ENCODE data around the gene PCDHGA8.
"Not testable (repeated sequence)": the region's sequence is repeated elsewhere in the genome, so short reads cannot be mapped to it uniquely, and the experiment has no call there.

Gene PCDHGA8

DNA sequence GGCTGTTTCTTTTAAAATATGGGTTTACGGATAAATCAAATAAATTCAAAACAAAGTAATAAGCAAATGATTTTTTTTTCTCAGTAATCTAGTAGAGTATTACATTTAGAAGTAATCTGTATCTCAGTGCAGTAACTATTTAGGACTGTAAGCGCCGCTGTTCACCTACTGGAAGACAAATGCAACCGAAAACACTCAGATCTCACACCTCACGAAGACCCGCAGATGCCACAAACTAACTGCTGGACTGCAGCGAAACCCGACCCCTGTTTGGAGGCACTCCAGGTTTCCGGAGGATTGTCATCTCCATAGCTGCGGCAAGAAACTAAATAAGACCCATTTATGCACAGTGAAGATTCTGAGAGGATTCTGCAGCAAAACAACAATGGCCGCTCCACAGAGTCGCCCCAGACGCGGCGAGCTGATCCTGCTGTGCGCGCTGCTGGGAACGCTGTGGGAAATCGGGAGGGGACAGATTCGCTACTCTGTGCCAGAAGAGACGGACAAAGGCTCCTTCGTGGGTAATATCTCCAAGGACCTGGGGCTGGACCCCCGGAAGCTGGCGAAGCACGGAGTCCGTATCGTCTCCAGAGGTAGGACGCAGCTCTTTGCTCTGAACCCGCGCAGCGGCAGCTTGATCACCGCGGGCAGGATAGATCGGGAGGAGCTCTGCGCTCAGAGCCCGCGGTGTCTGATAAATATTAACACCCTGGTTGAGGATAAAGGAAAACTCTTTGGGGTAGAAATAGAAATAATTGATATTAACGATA is at the start of gene PCDHGA8:
TSS of gene PCDHGA8 (plus strand) at position 205 of the 770 bp plus-strand sequence. CDS start at position 386, 181 bp downstream.
- no peak for DNase-seq (ENCODE audit: low read depth)

GRCh38 chr5:141342773-141343172 is 49.7 kb upstream of the PCDHGA8 start:
- no peak for DNase-seq (ENCODE audit: low read depth)

GRCh38 chr5:141343242-141343952 is 49.0 kb upstream of the PCDHGA8 start, which contains the start of gene PCDHGA3:
TSS of gene PCDHGA3 (plus strand) at chr5:141343829. CDS start at chr5:141344034, 205 bp downstream.
- no peak for DNase-seq (ENCODE audit: low read depth)

DNA sequence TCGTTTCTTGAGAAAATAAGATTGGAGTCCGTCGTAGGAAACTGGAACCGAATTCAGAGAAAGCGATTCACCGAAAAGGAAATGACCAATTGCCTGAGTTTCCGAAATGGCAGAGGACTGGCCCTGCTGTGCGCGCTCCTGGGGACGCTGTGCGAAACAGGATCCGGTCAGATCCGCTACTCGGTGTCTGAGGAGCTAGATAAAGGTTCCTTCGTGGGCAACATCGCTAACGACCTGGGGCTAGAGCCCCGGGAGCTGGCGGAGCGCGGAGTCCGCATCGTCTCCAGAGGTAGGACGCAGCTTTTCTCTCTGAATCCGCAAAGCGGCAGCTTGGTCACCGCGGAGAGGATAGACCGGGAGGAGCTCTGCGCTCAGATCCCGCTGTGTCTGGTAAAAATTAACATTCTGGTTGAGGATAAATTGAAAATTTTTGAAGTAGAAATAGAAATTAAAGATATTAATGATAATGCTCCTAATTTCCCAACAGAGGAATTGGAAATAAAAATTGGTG is 48.4 kb upstream of the PCDHGA8 start:
- no peak for DNase-seq (ENCODE audit: low read depth)

GRCh38 chr5:141345327-141345726 is 47.1 kb upstream of the PCDHGA8 start:
- no peak for DNase-seq (ENCODE audit: low read depth)

DNA sequence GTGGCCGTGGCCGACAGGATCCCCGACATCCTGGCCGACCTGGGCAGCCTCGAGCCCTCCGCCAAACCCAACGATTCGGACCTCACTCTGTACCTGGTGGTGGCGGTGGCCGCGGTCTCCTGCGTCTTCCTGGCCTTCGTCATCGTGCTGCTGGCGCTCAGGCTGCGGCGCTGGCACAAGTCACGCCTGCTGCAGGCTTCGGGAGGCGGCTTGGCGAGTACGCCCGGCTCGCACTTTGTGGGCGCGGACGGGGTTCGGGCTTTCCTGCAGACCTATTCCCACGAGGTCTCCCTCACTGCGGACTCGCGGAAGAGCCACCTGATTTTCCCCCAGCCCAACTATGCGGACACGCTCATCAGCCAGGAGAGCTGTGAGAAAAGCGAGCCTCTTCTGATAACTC is 46.4 kb upstream of the PCDHGA8 start:
- DNase-seq (ENCODE audit: low read depth) = not testable (repeated sequence)

- no peak for DNase-seq (ENCODE audit: low read depth)
Measured at GRCh38 chr5:141349917-141350619, 42.4 kb upstream of the PCDHGA8 start, which contains the start of gene PCDHGB1. TSS of gene PCDHGB1 (plus strand) at chr5:141350099. CDS start at chr5:141350261, 162 bp downstream.

GRCh38 chr5:141351591-141351990 is 40.8 kb upstream of the PCDHGA8 start:
- DNase-seq (ENCODE audit: low read depth) = no peak

DNA sequence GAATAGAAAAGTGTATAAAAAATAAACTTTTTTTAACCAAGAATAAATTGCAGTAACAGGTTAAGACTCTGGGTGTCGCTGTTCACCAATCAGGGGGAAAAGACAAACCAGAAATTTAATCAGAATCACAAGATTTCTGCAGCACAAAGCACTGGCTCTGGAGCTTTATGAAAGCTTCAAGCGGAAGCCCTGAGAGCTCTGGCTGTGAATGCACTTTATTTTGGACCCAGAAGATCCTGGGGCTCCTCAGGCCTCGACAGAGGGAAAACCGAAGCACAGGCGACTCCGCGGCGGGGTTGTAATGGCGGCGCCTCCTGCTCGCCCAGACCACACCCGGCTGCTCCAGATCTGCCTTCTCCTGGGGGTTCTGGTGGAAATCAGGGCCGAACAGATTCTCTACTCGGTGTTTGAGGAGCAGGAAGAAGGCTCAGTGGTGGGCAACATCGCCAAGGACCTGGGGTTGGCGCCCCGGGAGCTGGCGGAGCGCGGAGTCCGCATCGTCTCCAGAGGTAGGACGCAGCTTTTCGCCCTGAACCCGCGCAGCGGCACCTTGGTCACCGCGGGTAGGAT is 37.4 kb upstream of the PCDHGA8 start, which contains the start of gene PCDHGA4:
TSS of gene PCDHGA4 (plus strand) at position 122 of the 570 bp plus-strand sequence. CDS start at position 209, 87 bp downstream.
- DNase-seq (ENCODE audit: low read depth) = no peak

DNA sequence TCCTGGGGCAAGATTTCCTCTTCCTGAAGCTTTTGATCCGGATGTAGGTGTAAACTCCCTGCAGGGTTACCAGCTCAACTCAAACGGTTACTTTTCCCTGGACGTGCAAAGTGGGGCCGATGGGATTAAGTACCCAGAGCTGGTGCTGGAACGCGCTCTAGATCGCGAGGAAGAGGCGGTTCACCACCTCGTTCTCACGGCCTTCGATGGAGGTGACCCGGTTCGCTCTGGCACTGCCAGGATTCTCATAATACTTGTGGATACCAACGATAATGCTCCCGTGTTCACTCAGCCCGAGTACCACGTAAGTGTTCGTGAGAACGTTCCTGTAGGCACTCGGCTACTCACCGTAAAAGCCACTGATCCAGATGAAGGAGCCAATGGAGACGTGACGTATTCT is 36.8 kb upstream of the PCDHGA8 start:
- no peak for DNase-seq (ENCODE audit: low read depth)

GRCh38 chr5:141356133-141356532 is 36.3 kb upstream of the PCDHGA8 start:
- no peak for DNase-seq (ENCODE audit: low read depth)

DNA sequence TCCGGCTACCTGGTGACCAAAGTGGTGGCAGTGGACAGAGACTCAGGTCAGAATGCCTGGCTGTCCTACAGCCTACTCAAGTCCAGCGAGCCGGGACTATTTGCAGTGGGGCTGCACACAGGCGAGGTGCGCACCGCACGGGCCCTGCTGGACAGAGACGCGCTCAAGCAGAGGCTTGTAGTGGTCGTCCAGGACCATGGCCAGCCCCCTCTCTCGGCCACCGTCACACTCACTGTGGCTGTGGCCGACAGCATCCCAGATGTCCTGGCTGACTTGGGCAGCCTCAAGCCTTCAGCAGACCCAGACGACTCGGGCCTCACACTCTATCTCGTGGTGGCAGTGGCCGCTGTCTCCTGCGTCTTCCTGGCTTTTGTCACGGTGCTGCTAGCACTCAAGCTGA is 35.5 kb upstream of the PCDHGA8 start:
- no peak for DNase-seq (ENCODE audit: low read depth)

- DNase-seq (ENCODE audit: low read depth) = no peak
Measured at GRCh38 chr5:141359790-141360426, 32.5 kb upstream of the PCDHGA8 start, which contains the start of gene PCDHGB2. TSS of gene PCDHGB2 (plus strand) at chr5:141359994. CDS start at chr5:141360136, 142 bp downstream.

- no peak for DNase-seq (ENCODE audit: low read depth)
Measured at GRCh38 chr5:141360685-141361084, 31.7 kb upstream of the PCDHGA8 start.

- DNase-seq (ENCODE audit: low read depth) = no peak
Measured at GRCh38 chr5:141362719-141363118, 29.7 kb upstream of the PCDHGA8 start.

GRCh38 chr5:141363952-141364660 is 28.3 kb upstream of the PCDHGA8 start, which contains the start of gene PCDHGA5:
TSS of gene PCDHGA5 (plus strand) at chr5:141364162. CDS start at chr5:141364331, 169 bp downstream.
- no peak for DNase-seq (ENCODE audit: low read depth)

DNA sequence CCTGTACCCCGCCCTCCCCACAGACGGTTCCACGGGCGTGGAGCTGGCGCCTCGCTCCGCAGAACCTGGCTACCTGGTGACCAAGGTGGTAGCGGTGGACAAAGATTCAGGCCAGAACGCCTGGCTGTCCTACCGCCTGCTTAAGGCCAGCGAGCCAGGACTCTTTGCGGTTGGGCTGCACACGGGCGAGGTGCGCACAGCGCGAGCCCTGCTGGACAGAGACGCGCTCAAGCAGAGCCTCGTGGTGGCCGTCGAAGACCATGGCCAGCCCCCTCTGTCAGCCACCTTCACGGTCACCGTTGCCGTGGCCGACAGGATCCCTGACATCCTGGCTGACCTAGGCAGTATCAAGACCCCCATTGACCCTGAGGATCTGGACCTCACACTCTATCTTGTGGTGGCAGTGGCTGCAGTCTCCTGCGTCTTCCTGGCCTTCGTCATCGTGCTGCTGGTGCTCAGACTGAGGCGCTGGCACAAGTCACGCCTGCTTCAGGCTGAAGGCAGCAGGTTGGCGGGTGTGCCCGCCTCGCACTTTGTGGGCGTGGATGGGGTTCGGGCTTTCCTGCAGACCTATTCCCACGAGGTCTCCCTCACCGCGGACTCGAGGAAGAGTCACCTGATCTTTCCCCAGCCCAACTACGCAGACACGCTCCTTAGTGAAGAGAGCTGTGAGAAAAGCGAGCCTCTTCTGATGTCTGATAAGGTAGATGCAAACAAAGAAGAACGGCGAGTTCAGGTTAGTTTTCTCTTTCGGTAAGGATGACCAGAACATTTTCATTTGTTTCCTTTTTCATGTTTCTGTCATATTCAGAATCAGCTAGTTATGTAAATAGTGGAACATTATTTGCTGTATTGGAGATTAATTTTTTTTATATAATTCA is 26.2 kb upstream of the PCDHGA8 start:
- no peak for DNase-seq (ENCODE audit: low read depth)

GRCh38 chr5:141369994-141370848 is 22.2 kb upstream of the PCDHGA8 start, which contains the start of gene PCDHGB3:
TSS of gene PCDHGB3 (plus strand) at chr5:141370242. CDS start at chr5:141370395, 153 bp downstream.
- DNase-seq (ENCODE audit: low read depth) = no peak

Data from CMK (cell line).